Lower leg skin (tissue), 4 donors: Measurements from ENCODE around the gene GPT2. TPM values are rescaled to one million over a fixed set of nuclear protein-coding genes. Genes with fewer than 3 reads are reported as not detected.

Experiments
- DNase-seq, 2 donors: peaks; one replicate each; pipeline ENCODE4 v3.0.0-alpha.2; 2019; ENCODE audit warnings: low spot score in 2 of 2
- H3K4me3 ChIP-seq: fragments of 200-600 bp; sonication (generic); 2 replicates; pipeline ENCODE4 v1.5.1; 2017; ENCODE audit warnings: mild to moderate bottlenecking, low read depth; ENCODE audit not compliant: poor library complexity, severe bottlenecking
- POLR2A ChIP-seq, 2 donors: fragments of 450-650 bp; IDR thresholded peaks; one replicate each; pipeline ENCODE4 v1.6.1; 2016 to 2017; ENCODE audit warnings: antibody characterized with exemption in 2 of 2, mild to moderate bottlenecking in 1 of 2, moderate library complexity in 1 of 2
- WGBS, 2 donors: methylation state at CpG; one replicate each; pipeline ENCODE4 v1.1.5; 2018; 5-methylcytosine and 5-hydroxymethylcytosine counted together
- intact Hi-C: fragments of 100-400 bp; cut with DNase I; formaldehyde crosslinking; loops from one replicate; pipeline ENCODE4 v1.15.0; 2023; ENCODE audit warnings: low total_unique reads
- total RNA-seq, 4 donors: library from RNA; depleted of rRNA; stranded (reverse); fragments of >200 nt; gene quantifications; one replicate each; pipeline ENCODE4 v1.1.0, GENCODE V29; 2016
- TF ChIP-seq, protein P1 (sequence below), 3 donors: fragments of 450-650 bp; IDR thresholded peaks; one replicate each; pipeline ENCODE4 v1.5.1; 2016; ENCODE audit warnings: antibody characterized with exemption in 3 of 3, mild to moderate bottlenecking in 3 of 3, moderate library complexity in 2 of 3

The GPT2 gene
- total RNA-seq, 4 donors from 2014 or later, result 69.8 to 106 (median 83.1) TPM

DNA sequence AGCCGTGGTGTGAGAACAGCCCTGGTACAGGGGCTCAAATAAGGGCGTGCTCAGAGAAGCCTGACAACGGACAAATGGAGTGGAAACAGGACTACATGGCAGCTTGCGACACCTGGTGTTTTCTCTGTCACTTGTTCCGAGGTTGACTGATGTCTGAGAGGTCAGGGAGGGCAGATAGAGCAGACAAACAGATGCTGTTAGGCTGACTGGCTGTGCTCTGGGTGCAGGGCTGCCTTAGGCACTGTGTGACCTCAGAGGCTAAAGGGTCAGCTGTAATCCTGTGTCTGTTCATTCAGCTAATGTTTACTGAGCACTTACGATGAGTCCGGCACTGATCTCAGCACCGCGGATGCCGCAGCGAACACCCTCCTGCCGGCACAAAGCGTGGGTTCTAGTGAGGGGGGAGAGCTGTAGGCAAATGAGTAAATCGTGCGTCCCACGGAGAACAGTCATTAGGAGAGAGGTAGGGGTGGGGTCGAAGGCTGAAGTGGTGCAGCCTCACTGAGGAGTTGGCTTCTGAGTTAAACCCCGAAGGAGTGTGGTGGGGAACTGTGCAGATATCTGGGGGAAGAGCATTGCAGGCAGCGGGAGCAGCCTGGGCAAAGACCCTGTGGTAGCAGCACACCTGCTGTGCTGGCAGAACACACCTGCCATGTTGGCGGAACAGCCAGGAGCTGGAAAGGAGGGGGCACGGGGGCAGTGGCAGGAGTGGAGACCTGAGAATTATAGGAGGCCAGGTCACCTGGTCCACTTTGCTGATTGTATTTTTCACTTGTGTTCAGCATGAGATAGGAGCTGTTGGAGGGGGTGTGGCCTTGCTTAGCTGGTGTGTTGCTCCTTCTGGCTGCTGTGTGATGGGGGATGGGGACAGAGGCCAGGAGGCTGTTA is 35.0 kb downstream of the GPT2 start:
- TF ChIP-seq POLR2A (IDR thresholded peaks at IDR 0.05), result no peak
- TF ChIP-seq, protein P1, sequence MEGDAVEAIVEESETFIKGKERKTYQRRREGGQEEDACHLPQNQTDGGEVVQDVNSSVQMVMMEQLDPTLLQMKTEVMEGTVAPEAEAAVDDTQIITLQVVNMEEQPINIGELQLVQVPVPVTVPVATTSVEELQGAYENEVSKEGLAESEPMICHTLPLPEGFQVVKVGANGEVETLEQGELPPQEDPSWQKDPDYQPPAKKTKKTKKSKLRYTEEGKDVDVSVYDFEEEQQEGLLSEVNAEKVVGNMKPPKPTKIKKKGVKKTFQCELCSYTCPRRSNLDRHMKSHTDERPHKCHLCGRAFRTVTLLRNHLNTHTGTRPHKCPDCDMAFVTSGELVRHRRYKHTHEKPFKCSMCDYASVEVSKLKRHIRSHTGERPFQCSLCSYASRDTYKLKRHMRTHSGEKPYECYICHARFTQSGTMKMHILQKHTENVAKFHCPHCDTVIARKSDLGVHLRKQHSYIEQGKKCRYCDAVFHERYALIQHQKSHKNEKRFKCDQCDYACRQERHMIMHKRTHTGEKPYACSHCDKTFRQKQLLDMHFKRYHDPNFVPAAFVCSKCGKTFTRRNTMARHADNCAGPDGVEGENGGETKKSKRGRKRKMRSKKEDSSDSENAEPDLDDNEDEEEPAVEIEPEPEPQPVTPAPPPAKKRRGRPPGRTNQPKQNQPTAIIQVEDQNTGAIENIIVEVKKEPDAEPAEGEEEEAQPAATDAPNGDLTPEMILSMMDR (IDR thresholded peaks at IDR 0.05), result peak in 1 of 3 donors; percentile 10
- WGBS, 2 donors, result 72 to 75% methylated on average over 21 of the region's 21 CpGs
- intact Hi-C loops, result no loop called here

DNA sequence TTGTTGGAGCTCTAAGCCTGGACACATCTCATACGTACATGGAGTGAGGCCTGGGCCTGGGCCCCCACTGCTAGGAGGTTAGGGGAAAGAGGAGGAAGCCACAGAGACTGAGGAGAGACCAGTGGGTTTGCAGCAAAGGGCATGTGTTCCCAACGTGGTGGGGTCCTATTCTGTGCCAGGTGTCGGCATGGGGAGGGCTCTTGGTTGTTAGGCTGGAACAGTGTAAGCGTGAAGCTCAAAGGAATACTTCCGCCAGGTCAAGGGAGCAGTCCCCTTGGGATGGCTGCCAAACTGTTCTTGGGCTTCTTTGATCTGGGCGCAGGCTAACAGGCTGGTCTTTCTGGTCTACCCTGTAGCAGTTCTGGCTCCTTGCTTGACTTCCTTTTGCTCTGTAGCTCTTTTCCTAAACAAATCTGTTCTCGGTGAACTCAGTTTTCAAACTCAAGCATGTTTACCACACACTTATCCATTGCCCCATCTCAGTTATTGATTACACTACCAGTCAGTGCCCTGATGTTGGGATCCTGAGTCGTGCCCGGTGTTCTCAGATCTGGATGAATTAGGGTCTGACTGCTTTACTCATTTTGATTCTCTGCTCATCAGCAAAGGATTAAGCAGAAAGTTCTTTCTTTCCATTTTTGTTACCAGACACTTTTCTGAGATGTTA is 36.4 kb downstream of the GPT2 start:
- TF ChIP-seq, protein P1 (IDR thresholded peaks at IDR 0.05), result no peak
- no peak for TF ChIP-seq POLR2A (IDR thresholded peaks at IDR 0.05)
- no peak for DNase-seq
- intact Hi-C loops, result no loop called here
- 48 to 55% methylated on average over 9 of the region's 9 CpGs for WGBS, 2 donors
- H3K4me3 ChIP-seq, result no peak overlapping the region

More for the DNA sequence above, 35.0 kb downstream of the GPT2 start:
- no peak overlapping the region for H3K4me3 ChIP-seq
- no peak for DNase-seq

GRCh38 chr16:46922239-46922638 is 38.1 kb downstream of the GPT2 start:
- WGBS, 2 donors, result 89 to 93% methylated on average over 10 of the region's 10 CpGs
- TF ChIP-seq, protein P1 (IDR thresholded peaks at IDR 0.05), result no peak
- TF ChIP-seq POLR2A (IDR thresholded peaks at IDR 0.05), result no peak
- intact Hi-C loops, result no loop called here
- DNase-seq, result no peak
- H3K4me3 ChIP-seq, result no peak overlapping the region

GRCh38 chr16:46923513-46924295 is 39.5 kb downstream of the GPT2 start:
- no peak overlapping the region for H3K4me3 ChIP-seq
- no peak for DNase-seq
- intact Hi-C loops, result no loop called here
- TF ChIP-seq POLR2A (IDR thresholded peaks at IDR 0.05), result no peak
- TF ChIP-seq, protein P1 (IDR thresholded peaks at IDR 0.05), result no peak
- 61 to 65% methylated on average over 18 of the region's 19 CpGs for WGBS, 2 donors

GRCh38 chr16:46924402-46924801 is 40.2 kb downstream of the GPT2 start:
- H3K4me3 ChIP-seq, result no peak overlapping the region
- 62 to 70% methylated on average over 6 of the region's 6 CpGs for WGBS, 2 donors
- no peak for DNase-seq
- intact Hi-C loops, result no loop called here
- TF ChIP-seq POLR2A (IDR thresholded peaks at IDR 0.05), result no peak
- TF ChIP-seq, protein P1 (IDR thresholded peaks at IDR 0.05), result no peak
